Left ventricle myocardium superior (tissue), 1 donor: ENCODE measurements around the gene HBM. TPM values are rescaled to one million over a fixed set of nuclear protein-coding genes. Genes with fewer than 3 reads are reported as not detected.
"Not testable (repeated sequence)": the region's sequence is repeated elsewhere in the genome, so short reads cannot be mapped to it uniquely, and the experiment has no call there.

ENCODE experiments used
- ATAC-seq: fragments of 200-7000 bp; cut with Tn5 transposase; one replicate; pipeline ENCODE4 v1.9.1; 2020; ENCODE audit warnings: mild to moderate bottlenecking, moderate library complexity
- DNase-seq: peaks from one replicate; pipeline ENCODE4 v3.0.0-alpha.2; 2020
- intact Hi-C: fragments of 100-400 bp; cut with micrococcal nuclease; formaldehyde crosslinking; loops from one replicate; pipeline ENCODE4 v1.11.0; 2022
- long read RNA-seq: library from polyadenylated mRNA; unstranded; transcript quantifications from one replicate; pipeline ENCODE4 v2.0.0, GENCODE V29; 2021
- total RNA-seq: library from RNA; stranded (reverse); fragmentation: NEBNext Ultra II Directional; extraction: Animal tissue kit (Norgen Biotek cat#: 25700); gene quantifications from one replicate; pipeline ENCODE4 v1.2.1, GENCODE V29; 2021
- donor health status: DM: no; HTN: yes; CAD: no; lungs with severe emphysema.

Gene HBM, protein sequence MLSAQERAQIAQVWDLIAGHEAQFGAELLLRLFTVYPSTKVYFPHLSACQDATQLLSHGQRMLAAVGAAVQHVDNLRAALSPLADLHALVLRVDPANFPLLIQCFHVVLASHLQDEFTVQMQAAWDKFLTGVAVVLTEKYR
- total RNA-seq, result not detected
- long read RNA-seq, result 0 reads

DNA sequence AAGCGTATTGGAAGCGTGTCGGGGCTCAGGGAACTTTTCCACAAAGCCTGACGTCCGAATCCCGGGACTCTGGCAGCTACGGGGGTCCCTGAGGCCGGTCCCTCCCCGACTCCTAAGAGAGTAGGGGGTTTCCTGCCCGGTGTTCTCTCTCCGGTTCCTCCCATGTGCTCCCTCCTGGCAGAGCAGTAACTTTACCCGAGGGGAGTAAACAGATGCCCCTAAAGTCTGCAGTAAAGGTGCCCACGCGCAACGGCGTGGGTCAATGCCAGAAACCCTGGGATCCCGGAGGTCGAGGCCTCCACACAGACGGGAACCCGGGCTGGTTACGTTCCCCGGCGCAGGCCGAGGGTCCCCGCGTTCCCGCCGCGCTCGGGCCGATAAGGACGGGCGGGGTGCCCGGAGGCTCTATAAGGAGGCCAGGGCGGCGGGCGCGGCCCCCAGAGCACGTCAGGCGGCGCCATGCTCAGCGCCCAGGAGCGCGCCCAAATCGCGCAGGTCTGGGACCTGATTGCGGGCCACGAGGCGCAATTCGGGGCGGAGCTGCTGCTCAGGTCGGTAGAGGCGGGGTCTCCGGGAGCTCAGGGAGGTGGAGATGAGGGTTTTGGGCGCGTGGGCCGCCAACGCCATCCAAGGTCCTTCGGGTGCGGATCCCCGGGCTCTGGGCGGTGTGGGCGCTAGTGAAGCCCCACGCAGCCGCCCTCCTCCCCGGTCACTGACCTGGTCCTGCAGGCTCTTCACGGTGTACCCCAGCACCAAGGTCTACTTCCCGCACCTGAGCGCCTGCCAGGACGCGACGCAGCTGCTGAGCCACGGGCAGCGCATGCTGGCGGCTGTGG is at the start of gene HBM:
HBM (plus strand) TSS at position 440 of the 836 bp plus-strand sequence; CDS start at position 460, 20 bp downstream.
- no peak for ATAC-seq
- intact Hi-C loops, result no loop called here

DNA sequence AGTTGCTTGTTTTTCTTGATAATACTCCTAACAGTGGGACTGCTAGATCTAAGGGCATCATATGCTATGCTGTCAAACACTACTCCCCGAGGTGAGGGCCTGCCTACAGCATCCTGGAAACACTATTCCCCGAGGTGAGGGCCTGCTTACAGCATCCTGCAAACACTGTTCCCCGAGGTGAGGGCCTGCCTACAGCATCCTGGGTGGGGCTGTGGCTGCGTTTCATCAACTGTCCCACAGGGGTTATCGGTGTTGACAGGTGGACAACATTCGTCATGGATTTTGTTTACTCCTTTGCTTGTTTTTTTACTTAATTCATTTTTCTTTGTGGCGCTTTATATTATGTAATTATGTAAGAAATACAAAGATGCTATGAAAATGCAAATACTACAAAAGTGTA is 49.8 kb upstream of the HBM start:
- no peak for ATAC-seq
- DNase-seq, result no peak
- intact Hi-C loops, result no loop called here

More for the DNA sequence above, at the start of gene HBM:
- no peak for DNase-seq

DNA sequence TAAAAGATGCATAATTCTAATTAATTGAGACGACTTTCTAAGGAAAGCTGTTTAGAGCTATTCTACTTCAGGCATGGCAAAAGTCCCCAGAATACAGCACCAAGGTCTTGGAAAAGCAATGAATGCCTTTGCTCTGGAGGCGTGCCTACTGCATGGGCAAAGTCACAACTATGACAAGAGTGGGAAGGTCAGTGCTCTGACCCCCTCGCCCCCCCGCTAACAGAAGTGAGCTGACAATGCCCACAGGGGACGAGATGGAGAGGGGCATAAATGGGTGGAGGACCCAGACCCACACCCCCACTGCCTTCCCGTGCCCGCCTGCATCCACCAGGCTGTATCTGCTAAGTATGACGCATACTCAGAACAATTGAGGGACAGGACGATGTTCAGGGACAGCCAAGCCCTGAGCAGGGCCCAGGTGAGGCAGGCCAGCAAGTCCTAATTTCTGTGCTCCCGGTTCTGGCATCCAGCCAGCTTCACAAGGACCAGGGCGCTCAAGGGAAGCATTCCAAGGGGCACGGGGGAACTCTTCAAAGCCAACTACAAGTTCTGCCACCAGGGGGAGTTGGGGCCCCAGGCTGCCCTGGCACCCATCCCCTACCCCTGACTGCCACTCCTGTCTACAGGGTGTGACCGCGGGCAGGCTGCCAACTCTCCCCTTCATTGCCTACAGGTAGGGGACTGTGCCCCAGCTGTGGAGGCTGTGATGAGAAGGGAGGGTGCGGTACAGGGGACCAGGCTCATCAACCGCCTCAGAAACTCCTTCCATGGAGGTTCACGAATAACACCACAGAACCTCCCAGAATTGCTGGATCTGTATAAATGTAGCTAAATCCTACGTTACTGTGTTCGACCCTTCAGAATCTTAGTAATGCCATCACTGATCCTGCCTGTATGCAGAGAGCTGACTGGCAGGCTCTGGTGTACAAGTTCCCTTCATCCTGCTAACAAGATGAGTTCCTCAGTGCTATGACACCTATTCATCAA is 48.1 kb upstream of the HBM start:
- ATAC-seq, result peak; percentile 68
- intact Hi-C loops, result no loop called here
- peak; percentile 72 for DNase-seq

DNA sequence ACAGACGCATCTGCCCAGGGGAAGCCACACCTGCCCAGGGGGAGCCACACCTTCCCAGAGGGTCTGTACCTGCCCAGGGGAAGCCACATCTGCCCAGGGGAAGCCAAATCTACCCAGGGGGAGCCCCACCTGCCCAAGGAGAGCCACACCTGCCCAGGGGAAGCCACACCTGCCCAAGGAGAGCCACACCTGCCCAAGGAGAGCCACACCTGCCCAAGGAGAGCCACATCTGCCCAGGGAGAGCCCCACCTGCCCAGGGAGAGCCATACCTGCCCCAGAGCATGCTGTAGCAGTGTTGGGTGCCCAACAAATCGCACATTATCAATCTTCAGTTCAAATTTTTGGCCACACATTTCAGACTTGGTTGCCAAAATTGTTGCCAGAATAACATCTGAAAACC is 46.9 kb upstream of the HBM start:
- DNase-seq (no peak), ATAC-seq (no peak)
- intact Hi-C loops, result no loop called here

DNA sequence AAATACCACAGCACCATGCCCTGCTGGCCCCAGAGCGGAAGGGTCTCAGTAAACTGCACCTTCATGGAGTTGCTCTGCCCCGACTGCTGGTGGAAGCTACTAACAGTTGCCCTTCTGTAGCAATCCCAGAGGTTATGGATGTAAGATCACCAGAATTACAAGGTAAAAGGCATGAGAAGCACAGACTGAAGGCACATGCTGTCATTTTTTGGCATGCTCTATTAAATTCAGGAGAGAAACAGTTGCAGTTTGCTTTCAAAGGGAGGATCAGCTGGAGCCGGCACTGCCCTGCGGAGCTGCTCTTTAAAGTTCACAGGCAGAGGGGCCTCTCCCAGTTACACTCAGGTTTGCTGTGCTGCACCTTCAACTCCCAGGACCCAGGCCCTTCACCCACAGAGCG is 46.5 kb upstream of the HBM start:
- intact Hi-C loops, result no loop called here
- ATAC-seq (no peak), DNase-seq (no peak)

DNA sequence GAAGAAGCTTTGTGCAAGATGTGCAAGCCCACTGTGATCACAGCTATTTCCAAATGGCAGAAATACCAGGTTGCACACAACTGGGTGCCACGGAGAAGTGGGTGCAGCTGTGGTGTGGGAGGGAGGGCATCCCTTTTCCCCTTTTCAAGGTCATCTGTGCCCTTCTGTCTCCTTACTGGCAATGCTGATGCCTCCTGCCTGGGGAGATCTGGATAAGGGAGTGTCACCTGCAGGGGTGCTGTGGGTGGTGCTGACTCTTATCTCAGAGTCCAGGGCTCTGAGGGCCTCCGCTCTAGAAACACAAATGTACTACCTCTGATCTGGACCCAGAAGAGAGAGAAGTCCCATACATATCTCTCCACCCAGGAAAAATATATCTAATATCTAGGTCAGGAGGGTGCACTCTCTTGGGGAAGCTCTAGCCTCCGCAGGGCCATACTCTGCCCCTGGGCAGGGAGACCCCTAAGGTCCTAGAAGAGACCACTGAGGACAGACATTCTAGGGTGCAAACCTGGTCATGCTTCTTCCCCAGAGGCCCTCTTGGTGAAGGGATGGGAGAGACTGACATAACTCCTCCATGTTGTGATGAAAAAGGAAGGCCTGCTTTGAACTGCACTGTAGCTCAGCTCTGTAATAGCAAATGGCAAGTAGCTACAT is 45.8 kb upstream of the HBM start:
- intact Hi-C loops, result no loop called here
- DNase-seq (no peak), ATAC-seq (no peak)

DNA sequence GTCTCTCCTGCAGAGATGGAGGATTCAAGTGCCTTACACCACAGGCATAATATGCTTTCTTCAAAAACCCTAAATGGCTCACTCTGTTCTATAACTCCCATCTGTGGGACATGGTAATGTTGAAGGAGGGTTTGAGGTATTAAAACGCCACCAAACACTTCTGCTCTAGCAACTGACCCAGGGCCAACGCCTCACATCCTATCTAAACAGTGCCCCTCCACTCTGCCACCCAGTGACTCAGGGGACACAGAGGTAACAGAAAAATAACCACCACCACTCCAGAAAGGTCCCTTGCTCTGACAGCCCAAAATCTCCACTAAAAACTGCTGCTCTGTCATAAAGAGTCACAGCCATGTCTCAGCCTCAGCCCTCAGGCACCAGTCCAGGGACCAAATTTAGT is 45.0 kb upstream of the HBM start:
- intact Hi-C loops, result no loop called here
- DNase-seq, result no peak
- ATAC-seq, result no peak

DNA sequence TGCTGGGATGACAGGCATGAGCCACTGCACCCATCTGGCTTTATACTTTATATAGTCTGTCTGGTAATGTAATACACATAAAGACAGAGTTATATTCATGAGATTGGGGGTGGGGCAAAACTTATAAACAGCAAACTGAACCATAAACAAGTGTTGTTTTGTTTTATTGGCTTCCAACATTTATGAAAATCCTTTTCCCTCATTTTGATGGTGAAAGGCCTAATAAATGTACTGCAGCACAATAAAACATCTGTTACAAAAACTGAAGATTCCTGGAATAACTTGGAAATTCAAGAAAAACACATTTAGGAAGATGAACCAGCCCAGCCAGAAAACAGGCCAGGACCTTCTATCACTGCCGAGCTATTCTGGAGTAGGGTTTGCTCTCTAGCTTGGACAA is 43.4 kb upstream of the HBM start:
- DNase-seq (no peak), ATAC-seq (no peak)
- intact Hi-C loops, result no loop called here

DNA sequence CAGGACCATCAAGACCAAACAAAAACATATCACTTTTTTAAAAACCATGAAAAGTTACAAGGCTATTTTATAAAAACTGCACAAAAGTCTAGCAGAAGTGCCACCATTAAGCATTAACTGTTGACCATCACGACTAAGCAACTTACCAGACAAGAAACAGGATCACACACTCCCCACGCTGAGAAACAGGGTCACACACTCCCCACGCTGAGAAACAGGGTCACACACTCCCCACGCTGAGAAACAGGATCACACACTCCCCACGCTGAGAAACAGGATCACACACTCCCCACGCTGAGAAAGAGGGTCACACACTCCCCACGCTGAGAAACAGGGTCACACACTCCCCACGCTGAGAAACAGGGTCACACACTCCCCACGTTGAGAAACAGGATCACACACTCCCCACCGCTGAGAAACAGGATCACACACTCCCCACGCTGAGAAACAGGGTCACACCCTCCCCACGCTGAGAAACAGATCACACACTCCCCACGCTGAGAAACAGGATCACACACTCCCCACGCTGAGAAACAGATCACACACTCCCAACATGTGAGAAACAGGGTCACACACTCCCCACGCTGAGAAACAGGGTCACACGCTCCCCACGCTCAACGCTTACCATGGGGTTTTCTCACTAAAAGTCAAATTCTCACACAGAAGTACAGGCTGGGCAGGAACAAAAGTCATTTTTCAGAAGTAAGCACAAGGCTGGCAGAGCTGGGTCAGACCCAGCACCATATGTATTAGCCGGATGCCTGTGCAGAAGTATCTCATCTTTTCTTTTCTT is 42.0 kb upstream of the HBM start:
- DNase-seq, ATAC-seq, intact Hi-C loops: not testable (repeated sequence)

DNA sequence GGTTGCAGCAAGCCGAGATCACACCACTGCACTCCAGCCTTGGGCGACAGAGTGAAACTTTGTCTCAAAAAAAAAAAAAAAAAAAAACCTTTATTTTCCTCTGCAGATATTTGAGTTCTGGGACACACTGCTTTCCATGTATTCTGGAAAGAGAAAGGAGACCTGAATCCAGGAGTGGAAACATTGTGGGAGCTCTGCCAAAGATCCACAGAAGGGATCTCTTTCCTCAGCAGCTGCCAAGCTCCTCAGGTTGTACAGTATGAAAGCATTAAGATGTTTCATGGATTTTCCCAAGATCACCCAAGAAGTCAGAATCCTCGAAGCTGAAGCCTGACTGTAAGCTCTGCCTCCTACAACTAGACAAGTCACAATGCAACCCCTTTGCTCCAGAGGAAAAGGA is 40.8 kb upstream of the HBM start:
- DNase-seq, result no peak
- intact Hi-C loops, result no loop called here

DNA sequence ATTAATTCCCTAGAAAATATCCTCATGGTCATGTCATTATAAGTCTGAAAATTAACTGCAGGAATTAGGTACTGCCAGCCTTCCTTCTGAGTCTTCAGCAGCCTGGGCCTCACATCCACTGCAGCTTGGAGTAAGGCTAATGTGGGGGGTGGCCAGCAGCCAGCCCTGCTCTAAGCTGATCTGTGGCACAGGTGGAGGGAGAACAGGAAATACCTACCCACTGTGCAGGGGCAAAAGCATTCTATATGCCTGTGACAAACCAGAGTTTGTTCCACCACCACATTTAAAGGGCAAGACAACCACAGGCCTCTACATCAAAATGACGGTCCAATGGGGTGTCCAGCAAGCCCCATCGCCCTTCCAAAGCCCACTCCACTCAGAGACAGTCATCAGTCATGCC is 36.7 kb upstream of the HBM start:
- ATAC-seq (no peak), DNase-seq (no peak)
- intact Hi-C loops, result no loop called here

More for the DNA sequence above, 40.8 kb upstream of the HBM start:
- ATAC-seq, result no peak

DNA sequence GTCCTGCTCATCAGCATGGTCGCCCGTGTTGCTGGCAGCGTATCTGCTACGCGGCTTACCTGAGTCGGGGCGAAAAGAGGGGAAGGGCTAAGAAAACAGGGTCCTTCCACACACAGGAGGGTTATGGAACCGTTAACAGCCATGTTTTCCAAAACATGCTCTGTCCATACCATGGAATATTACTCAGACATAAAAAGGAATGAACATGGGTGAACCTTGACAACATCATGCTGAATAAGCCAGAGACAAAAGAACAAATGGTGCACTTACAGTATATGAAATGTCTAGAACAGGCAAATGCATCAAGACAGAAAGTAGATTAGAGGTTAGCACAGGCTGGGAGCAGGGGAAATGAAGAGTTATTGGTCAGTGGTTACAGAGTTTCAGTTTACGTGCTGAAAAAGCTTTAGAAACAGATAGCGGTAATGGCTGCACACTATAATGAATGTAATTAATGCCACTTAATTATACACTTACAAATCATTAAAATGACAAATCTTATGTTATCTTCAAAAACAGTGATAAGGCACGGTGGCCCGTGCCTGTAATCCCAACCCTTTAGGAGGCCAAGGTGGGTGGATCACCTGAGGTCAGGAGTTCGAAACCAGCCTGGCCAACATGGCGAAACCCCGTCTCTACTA is 35.1 kb upstream of the HBM start:
- DNase-seq (no peak), ATAC-seq (no peak)
- intact Hi-C loops, result no loop called here

DNA sequence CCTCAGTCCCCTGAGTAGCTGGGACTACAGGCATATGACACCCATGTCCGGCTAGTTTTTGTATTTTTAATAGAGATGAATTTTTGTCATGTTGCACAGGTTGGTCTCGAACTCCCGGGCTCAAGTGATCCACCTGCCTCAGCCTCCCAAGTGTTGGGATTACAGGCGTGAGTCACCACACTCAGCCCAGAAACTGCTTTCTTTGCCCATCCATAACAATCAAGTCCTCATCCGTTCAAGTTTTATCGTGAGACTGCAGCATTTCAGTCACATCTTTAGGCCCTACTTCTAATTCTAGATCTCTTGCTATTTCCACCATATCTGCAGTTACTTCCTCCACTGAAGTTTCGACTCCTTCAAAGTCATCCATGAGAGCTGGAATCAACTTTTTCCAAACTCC is 33.7 kb upstream of the HBM start:
- DNase-seq, result no peak
- intact Hi-C loops, result no loop called here
- ATAC-seq, result no peak

DNA sequence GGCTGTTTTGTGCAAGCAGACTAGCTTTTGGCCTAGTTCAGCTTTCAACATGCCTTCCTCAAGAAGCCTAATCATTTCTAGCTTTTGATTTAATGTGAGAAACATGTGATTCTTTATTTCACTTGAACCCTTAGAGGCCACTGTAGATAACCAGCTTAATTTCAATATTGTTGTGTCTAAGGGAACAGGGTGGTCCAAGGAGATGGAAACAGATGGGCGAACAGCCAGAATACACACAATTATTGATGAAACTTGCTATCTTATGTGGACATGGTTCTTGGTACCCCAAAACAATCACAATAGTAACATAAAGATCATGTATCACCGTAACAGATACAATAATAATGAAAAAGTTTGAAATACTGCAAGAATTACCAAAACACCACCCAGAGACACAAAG is 32.1 kb upstream of the HBM start:
- intact Hi-C loops, result no loop called here
- no peak for ATAC-seq
- DNase-seq, result no peak

DNA sequence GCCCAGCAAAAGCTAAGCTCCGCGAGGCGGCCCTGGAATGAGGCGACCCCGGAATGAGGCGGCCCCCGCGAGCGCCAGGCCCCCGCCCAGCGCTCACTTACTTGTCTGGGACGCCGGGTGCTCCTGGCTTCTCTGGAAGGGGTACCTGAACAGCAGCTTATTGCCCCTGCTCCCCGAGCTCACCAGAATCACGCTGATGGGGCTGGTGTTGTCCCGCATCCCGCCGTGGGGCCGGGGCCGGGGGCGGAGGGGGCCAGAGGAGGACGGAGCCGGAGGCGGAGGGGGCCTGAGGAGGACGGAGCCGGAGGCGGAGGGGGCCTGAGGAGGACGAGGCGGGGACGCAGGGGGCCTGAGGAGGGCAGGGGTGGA is 27.7 kb upstream of the HBM start:
- peak; percentile 39 for ATAC-seq
- intact Hi-C loops, result no loop called here
- peak; percentile 35 for DNase-seq

DNA sequence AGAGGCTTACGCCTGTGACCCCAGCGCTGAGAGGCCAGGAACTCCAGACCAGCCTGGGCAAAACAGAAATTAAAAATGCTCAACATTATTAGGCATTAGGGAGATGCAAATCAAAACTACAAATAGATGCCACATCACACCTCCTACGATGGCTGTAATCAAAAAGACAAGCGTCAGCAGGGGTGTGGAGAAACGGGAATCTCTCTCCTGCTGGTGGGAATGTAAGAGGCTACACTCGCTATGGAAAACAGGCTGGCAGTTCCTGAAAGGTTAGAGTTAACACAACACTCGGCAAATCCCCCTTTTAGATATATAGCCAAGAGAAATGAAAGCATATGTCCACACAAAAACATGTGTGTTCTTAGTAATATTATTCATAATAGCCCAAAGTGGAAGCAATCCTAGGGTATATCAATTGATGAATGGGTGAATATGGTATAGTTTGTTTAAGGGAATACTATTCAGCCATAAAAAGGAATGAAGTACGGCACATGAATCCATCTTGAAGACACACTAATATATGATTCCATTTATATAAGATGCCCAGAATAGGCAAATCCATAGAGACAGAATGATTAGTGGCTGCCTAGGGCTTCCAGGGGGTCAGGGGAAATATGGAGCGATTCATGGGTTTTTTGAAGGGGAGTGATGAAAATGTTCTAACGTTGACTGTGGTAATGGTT is 25.5 kb upstream of the HBM start:
- ATAC-seq (no peak), DNase-seq (no peak)
- intact Hi-C loops, result no loop called here

DNA sequence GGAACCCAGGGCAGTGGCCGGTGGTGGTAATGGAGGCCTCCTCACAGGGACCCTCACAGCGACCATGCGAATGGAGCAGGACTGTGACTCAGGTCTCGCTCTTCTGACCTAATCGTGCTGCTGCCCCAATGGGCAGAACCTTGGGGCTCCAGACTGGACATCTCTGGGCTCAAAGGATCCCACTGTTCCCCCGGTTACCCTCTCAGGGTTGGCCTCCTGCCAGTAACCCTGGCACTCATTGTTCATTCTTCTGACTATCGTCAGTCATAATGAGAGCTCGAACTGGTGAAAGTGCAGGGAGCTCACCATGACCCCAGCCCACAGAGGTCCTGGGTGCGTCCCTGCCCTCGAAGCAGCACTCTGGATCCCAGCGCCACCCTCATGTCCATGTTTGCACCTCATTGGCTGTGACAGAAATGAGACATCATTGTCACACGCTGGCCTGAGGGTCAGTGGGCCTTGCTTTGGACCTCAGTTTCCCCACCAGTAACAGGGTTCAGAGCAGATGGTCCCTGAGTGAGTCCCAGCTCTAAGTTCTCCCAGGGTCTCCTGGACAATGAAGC is 23.3 kb upstream of the HBM start:
- ATAC-seq (no peak), DNase-seq (no peak)
- intact Hi-C loops, result no loop called here
